DMS53 treated with DMSO at 0.1 percent for 48 hours (cell line): ENCODE data around the gene RTL1.

Experiments
- DNase-seq: peaks from one replicate; lab custom pipeline; 2025; ENCODE audit not compliant: unreplicated experiment; lab: John Stamatoyannopoulos, UW

The RTL1 gene

DNA sequence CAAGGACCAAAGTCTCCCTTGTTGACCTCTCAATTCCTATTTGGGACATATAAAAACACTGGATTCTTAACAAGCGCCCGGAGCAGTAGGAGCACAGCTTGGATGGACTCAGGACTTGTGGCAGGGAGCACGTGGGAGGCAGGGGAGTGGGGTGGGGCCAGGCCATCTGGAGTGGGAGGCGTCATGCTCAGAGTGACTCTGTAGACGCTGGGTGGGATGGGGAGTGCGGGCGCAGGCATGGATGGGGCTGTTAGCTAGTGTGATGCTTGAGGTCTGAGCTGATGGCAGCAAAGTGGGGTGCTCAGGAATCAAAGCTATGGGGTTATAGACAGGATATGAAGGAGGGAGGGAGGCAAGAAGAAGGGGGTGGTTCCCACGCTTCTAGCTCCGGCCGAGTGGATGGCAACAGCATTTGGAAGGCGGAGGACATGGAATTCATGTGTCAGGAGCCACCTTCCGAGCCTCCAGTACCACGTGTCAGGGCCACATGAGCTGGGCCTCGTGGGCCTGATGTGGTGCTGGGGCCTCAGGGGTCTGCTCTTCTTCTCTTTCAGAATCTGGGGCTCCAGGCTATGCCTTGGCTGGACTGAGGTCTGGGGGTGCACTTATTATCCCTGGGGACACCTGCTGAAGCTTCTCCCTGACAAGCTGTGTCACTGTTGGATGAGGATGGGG, 51.4 kb downstream of the RTL1 start:
- DNase-seq, result no peak

DNA sequence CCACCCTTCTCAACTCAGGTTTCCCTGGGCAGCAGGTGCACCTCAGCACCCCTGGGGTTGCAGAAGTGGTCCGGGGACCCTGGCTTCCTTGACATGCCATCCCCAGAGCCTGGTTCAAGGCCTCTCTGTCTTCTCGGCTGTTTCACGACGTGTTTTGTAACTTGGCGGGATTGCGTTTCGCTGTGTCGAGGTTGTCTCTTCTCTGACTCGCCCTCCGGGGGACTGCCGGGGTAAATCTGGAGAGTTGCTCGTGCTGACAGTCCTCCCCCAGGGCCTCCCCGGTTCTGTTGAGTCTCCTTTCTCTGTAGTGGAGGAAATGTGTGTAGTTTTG, 52.0 kb downstream of the RTL1 start:
- no peak for DNase-seq

DNA sequence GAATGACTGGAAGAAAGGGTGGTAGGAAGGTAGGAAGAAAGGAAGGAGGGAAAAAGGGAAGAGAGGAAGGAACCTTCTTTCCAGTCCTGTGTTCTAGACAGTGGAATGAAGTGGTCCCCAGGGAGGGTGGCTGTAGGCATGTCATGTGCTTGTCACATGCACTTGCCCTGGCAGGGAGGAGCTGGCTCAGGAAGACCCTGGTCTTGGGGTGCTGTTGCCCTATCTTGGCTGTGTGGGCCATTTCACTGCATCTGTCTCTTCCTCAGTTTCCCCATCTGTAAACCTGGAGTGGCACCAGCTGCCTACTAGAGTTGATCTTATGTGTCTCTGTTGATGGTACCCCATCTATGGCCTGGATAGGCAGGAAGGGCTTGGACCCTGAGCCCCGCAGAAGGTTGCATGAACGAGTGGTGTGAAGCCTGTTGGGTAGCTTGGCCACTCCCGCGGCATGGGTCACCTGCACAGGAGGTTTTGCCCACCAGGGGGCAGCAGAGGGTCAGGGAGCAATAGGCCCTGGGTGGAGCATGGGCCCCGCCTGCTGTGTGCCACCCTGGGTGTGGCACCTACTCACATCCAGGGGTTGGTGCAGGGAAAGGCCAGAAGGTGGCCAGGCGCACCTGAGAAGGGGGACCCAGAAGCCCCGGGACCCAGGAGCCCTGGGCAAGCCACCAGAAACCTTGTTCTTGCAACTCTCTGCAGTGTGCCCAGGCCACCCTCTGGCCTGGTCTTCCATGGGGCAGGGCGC, 52.5 kb downstream of the RTL1 start:
- no peak for DNase-seq

DNA sequence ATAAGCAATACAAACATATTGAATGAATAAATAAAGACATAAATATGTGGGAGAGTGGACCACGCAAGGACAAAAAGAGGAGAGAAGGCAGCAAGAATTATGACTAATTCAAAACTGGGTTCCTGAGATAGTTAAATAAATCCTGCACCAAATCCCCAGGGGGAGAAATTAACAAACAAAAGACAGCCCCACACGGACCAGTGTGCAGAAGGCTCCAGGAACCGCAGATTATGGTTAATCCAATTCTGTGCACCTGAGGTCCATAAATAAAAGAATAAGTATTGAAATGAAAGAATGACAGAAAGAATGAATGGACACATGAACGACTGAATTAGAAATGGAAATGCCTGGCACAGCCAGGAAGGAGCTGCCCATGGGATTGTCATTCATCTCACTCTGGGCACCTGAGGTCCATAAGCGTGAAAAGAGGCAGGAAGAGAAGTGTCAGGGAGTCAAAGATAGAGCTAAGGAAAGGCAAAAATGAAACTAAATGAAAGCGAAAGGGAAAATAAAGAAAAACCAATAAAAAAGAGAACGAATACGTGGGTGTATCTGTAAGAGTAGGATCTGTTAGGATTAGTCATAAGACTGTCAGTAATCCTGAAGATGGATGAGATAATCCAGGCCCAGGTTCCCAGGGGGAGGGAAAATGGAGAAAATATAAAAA, 54.3 kb downstream of the RTL1 start:
- no peak for DNase-seq

DNA sequence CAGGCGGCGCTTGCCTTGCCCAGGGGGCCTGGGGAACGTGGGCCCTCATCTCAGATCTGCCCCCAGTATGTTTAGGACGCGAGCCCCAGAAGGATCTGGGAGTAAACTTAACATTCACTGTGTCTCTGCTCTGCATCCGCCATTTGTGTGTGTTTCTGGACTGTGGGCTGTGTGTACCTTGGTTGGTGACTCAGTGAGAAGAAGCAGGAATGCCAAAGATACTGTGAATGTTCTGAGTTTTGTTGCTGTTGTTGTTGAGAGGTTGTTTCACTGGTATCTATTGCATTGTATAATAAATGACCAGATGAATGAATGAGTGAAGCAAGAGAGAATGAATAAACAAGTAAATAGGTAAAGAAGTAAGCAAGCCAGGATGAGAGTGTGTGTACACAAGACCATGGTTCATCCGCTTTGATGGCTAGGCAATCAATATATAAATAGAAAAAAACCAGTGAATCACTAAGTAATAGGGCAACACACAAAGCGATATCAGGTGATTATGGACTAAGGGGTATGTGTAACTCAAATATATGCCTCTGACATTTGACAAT, 57.1 kb downstream of the RTL1 start:
- DNase-seq, result no peak

DNA sequence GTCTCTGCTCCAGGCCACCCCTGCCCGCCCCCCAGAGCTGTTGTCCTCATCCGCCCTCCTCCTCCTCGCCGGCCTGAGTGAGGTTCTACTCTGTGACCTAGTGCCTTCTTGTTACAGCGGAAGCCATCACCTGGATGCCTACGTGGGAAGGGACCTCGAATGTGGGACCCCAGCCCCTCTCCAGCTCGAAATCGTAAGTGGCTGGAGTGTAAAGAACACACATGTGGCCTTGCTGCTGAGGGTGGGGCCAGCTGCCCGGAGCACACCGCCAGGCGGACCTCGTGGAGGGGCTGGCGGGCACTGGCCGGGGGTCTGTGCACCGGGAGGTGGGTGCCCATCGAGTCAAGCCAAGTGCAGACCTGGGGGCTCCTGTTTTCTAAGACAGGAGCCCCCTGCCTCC, 58.2 kb downstream of the RTL1 start:
- no peak for DNase-seq

DNA sequence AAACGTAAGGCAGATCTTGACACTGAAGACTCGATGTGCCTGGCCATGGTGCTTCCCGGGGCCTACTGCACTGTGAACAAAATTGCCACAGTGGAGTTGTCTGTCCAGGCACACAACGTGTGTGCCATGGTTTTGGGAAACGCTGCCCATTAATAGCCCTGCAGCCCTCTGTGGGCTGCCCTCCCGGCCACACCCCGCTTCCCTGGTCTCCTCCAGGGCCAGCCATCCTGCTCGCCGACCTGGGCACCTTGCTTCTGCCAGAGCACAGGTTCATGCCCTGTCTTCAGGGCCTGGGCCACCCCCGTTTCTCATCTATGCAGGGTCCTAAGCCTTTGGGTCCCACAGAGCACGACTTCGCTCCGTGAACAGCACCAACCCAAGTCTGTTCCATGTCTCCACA, 58.7 kb downstream of the RTL1 start:
- no peak for DNase-seq

DNA sequence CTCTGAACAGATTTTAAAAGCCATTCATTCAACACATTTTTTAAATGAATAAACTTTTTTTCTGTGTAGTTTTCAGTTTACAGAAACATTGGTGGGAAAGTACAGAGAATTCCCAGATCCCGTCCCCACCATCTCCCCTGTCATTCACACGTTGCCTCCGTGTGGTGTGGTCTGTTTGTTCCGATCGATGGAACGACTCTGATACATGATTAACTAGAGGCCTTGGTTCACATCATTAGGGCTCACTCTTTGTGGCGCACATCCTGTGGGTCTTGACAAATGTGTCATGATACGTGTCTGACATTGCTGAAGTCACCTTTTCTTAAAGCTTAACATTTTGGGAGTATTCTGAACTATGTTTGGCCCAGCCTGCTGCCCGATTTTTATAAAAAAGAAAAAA, 59.1 kb downstream of the RTL1 start:
- DNase-seq, result no peak

DNA sequence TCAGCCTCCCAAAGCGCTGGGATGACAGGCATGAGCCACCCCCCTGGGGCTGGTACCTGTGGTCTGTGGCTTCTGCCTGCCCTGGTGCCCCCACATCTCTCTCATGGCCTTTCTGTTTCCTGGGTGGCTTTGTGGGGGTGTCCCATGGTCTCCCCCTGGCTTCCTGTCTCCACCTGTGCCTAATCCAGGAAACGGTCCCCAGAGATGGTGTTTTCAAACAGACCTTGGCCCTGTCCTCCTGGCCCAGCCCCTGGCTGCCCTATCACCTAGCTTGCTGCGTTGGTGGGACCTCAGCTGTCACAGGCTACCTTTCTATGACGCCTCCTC, 59.5 kb downstream of the RTL1 start:
- no peak for DNase-seq

DNA sequence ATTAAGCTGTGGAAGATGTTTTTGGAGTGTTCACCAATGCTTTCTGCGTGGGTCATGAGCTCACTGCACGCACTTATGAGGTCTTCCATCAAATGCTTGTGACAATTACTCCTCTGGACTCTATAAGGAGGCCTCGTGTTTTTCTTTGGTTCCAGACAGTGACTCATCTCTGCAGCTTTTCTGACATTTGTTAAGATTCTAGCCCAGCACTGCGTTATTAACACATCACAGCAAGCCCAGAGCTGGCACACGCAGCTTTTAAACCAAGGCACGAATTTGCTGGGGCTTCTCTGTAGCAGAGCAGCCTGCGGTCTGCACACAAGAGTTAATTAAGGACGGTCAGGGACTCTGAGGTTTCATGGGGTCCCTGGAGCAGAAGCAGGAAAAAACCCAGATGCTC, 60.7 kb downstream of the RTL1 start:
- DNase-seq, result no peak

DNA sequence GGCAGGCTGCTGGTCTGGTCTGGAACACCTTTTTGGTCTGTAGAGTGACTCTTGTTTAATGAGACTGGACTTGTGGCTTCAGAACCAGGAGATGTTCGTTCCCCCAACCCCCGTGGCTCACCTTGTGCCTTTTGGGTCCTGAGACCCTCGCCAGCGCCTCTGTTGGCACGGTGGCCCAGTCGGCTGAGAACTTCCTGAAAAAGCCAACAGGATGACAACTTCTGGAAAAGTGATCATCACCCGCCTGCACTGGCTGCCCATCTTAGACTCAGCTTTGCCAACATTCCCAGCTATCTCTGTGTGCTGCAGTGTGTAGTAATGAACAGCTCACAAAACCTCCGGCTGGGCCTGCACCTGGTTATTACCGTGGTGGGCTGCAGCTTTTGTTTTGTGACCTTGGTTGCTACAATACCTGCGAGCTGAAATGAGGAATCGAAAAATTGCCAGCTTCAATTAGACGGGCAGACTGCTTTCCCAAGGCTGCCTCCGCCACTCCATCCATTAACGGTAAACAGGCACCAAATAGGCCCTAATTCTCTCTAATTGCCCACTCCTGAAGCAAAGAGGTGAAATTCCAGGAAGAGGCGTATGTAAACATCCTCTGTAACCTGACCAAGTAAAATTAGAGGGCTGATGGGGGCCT, 61.6 kb downstream of the RTL1 start:
- no peak for DNase-seq

DNA sequence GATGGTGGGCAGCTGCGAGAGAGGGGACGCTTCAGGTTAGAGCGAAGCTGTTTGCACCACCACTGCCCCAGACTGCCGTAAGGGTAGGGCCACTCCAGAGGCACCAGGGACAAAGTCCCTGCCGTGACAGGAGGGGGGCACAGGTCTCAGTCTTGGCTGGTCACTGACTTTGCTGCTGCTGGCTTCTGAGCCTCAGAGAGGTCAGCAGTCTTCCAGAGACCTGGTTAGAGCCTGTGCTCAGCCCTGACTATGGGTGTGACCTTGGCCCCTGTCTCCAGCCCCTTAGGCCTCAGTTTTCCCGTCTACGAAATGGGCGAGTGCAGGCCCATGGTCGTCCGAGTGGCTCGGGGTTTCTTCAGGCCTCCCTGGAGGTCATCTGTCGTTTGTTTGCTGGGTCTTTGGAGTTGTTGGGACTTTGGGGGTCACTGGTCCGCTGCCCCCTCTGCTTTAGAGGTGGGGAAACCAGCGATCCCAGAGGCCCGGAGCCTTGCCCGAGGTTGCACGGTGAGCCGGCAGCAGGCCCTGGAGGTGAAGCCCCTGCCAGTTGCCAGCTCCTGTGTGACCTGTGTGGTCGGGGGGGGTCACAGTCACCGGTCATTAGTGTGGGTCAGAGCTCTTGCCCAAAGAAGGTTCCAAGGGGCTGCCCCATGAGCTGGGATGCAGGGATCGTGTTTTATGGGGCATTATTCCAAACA, 62.3 kb downstream of the RTL1 start:
- DNase-seq, result no peak

DNA sequence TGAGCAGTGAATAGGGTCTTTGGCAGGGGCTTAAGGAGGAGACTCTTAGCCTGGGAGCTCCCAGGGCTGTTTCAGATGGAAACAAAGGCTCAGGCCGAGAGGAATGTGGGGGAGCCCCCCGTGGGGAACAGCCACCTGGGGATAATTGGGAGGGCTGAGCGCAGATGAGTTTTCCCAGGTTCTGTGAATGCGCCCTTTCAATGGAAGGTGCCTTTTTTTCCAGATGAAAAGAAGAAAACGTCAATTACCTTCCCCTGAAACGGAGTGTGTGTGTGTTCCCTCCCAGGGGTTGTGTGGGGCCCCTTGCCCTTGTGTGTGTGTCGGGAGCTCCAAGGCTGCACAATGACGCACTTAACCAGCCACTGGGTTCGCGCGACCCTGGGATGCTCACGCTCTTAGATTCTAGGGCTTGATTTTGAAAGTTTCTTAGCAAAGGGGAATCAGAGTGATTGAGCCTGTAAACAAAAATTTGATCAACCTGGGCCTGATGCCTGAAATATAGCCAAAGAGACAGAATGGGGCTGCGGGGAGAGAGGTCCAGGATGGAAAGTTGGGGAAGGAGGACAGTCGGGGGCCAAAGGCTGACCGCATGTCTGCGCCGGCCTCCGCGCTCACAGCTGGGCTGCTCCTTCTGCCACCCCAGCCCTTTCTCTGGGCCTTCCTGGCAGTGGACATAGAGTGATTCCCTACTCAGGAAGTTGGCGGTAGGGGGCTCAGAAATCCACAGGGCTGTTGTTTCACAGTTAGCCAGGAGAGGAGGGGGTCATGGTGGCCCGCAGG, 63.0 kb downstream of the RTL1 start:
- no peak for DNase-seq

DNA sequence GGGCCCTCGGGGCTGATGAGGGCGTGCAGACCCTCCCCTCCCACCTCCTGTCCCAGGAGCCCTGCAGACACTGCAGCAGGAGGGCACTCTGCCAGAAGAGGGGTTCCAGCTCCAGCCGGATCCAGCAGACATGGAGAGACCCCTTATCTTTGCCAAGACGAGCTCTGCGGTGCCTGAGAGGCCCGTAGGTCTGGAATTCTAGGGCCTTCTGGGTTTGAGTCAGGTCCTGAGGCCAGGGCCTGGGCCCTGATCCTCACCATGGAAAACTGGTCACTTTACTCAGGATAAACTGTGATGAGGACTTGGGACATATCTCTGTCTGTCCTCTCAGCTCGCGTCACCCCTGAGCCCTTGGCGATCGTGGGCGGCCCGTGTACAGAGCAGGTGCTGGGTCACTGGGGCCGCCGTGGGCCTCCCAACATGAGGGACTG, 63.8 kb downstream of the RTL1 start:
- DNase-seq, result no peak

DNA sequence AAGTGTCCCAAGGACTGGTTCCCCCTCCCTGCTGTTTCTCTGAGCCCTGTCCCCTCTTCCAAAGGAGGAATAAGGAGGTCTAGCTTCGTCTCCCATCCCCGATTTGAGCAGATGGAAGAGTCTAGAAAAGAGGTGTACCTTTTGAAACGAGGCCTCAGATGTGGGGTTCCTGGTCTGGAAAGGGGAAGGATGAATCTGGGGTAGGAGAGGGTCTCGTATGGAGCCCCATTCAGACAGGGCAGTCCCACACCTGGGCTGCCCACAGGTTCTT, 64.3 kb downstream of the RTL1 start:
- no peak for DNase-seq

DNA sequence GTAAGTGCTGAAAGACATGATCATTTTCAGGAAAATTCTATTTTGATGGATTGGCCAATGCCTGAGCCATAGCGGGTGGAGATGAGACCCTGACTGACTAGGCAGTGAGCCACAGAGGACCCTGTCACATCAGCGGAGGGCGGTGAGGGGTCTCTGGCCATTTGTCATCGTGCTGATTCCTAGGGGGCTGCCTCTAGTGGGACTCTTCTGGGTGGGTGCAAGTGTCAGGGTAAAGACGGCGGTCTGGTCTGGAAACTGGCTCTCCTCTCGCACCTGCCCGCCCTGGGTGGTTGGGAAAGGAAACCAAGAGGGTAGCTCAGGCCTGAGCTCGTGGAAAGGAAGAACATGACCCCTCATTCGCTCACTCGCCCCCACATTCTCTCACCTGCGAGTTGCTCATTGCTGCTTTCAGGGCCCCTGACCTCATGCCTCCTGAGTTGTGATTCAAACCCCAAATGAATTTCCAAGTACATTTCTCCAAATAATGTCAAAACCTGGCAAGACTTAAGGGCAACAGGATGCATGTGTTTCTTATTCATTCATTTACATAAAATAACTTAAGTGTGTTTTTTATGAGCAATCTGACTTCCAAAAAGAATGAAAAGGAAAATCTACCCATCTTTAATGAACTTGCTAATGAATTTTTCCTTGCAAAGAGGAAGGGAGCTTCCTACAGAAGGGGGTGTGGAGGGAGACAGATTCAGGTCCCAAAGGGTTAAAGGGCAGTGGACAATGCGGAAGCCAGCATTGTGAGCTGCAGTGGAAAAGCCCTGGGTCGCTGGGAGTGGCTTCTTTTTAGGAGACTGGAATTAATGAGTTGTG, 64.8 kb downstream of the RTL1 start:
- no peak for DNase-seq

DNA sequence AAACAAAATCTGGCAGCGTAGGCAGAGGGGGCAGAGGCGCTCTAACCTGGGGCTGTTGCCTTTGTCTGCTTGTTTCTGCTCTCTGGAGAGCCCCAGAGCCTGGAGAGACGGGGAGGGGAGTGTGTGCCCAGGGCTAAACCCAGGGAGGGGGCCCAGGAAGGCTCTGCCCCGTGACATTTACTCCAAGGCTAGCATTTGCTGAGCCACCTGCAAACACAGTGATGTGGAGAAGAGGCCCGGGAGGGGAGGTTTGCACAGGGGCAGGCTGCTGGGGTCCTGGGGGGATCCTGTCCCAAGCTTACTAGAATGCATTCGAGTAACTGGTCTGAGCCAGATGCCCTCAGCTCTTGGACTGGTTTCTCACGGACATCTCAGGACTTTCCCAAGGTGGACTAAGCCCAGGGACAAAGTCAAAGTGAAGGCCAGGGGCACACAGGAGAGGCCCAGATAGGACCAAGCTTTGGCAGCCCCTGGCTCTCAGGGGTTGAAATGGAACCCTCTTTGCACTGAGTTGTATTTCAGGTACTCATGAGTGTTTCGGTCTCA, 65.6 kb downstream of the RTL1 start:
- no peak for DNase-seq

DNA sequence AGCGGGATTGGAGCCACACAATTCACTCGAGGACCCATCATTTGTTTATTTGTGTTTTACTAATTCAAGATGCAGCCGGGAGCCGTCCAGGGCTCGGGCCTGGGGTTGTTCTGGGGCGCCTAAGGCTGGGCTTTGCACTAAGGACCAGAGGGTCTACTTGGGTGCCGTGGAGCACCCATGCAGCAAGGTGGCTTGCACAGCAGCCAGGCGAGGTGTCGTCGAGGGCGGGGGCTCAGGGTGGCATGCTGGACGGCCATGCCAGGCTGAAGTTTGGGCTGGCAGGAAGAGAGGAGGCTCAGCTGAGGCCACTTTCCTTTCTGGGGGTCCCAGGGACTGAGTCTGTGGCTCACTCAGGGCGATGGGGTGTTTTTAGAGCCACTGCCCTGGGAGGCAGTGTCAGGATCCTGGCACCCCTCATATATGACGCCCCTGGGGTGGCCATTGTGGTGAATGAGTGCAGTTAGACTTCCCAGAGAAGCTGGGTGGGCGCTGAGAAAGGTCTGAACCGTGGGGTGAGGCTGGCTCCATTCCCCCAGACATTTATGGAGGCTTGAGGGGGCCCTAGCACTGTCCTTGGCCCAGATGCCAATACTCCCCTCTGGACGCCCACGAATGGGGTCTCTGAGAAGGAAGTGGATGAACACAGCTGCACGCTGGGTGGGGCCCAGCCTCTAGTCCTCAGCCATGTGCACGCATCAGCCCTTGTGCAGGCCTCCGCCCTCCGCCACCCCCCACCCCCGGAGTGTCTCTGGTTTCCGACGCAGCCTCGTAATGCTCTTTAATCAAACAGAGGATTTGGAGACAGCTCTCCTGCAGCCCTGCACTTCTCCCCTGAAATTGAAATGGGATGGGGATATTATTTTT, 66.3 kb downstream of the RTL1 start:
- no peak for DNase-seq
